ENCODE measurements around the gene BLOC1S4. TPM values are rescaled to one million over a fixed set of nuclear protein-coding genes. Genes with fewer than 3 reads are reported as not detected.

Gene BLOC1S4
- total RNA-seq, 1 experiment from 2014 or later: 14.9 TPM

- Histone ChIP-seq H3K4me1 (ENCODE audit: insufficient read depth, low read length) (no peaks in the 10 kb centered on the region), H2BK120ac (ENCODE audit: low read depth, low read length, poor library complexity, severe bottlenecking) (no peak overlapping the region), H3K4ac (ENCODE audit: low read depth, low read length) (no peak overlapping the region), H3T11ph (ENCODE audit: low read length) (no peak overlapping the region), H4K8ac (replicated peaks; ENCODE audit: insufficient read length, low read depth, low read length) (no peak overlapping the region), H3K79me2 (ENCODE audit: insufficient read depth, low read length) (no peaks in the 10 kb centered on the region), H4K91ac (ENCODE audit: insufficient read length, low read depth, low read length) (no peak overlapping the region), H3K27ac (ENCODE audit: insufficient read length, low read depth, low read length) (no peak overlapping the region), H2BK20ac (ENCODE audit: low read depth, low read length, poor library complexity, severe bottlenecking) (no peak overlapping the region), H3K9ac (ENCODE audit: extremely low read depth, insufficient read length, low read length) (no peak overlapping the region), H3K23ac (ENCODE audit: insufficient read length, low read depth, low read length) (no peak overlapping the region), H3K56ac (ENCODE audit: insufficient read length, low read depth, low read length) (no peak overlapping the region), H3K9me3 (ENCODE audit: control insufficient read depth, low read depth, low read length) (no peaks in the 10 kb centered on the region), H2AK5ac (ENCODE audit: insufficient read length, low read length) (no peak overlapping the region), H2BK12ac (ENCODE audit: insufficient read length, low read depth, low read length) (no peak overlapping the region), H3K27me3 (ENCODE audit: insufficient read depth, low read length) (no peaks in the 10 kb centered on the region), H4K20me1 (ENCODE audit: control insufficient read depth, insufficient read depth, insufficient read length) (no peaks in the 10 kb centered on the region), H3K18ac (ENCODE audit: insufficient read length, low read depth, low read length) (no peak overlapping the region), H3K4me2 (ENCODE audit: insufficient read depth, insufficient read length, low read length) (no peak overlapping the region), H2BK5ac (ENCODE audit: insufficient read length, low read length) (no peak overlapping the region), H3K14ac (ENCODE audit: insufficient read depth, low read length) (no peak overlapping the region), H2AFZ (ENCODE audit: low read length) (no peak overlapping the region), H4K5ac (ENCODE audit: insufficient read length, low read depth, low read length) (no peak overlapping the region), H3K79me1 (ENCODE audit: insufficient read depth, low read depth, low read length, poor library complexity, severe bottlenecking) (no peaks in the 10 kb centered on the region), H2BK15ac (ENCODE audit: low read depth, low read length) (no peak overlapping the region), H3K23me2 (ENCODE audit: insufficient read length, low read depth, low read length, poor library complexity, severe bottlenecking) (no peaks in the 10 kb centered on the region)
- H3K4me1 Mint-ChIP-seq: peaks cover 5 to 14% of the 10 kb centered on the region in 2 experiments
- no CpG with 5 or more reads among the region's 9 CpGs for WGBS (ENCODE audit: extremely low coverage, insufficient read length, low lambda C conversion rate)
- no peaks in the 10 kb centered on the region for H3K36me3 Mint-ChIP-seq (ENCODE audit: insufficient read depth in 1 of 3, low read depth in 3 of 3)
- no peaks in the 10 kb centered on the region; a peak in 1 of 5 replicates for H3K9me3 Mint-ChIP-seq
- TF ChIP-seq CTCF (conservative IDR thresholded peaks at IDR 0.05): no peak
- no peak overlapping the region for H3K27ac Mint-ChIP-seq
- no peak overlapping the region for H3K4me3 Mint-ChIP-seq
- no peak for DNase-seq
- H3K27me3 Mint-ChIP-seq (ENCODE audit: low read depth): no peaks in the 10 kb centered on the region; the same call in 1 of the 2 replicates
Observed at GRCh38 chr4:6748286-6748685, 32.3 kb downstream of the BLOC1S4 start.
